GM19372 (cell line): ENCODE data around the gene TMEM185A.
"Not testable (repeated sequence)": the region's sequence is repeated elsewhere in the genome, so short reads cannot be mapped to it uniquely, and the experiment has no call there.

Source experiments
- ATAC-seq: cut with Tn5 transposase; IDR thresholded peaks from one replicate; pipeline ENCODE4 v1.9.1; 2021; ENCODE audit warnings: mild to moderate bottlenecking, low read depth, moderate library complexity; ENCODE audit not compliant: unreplicated experiment

Gene TMEM185A

DNA sequence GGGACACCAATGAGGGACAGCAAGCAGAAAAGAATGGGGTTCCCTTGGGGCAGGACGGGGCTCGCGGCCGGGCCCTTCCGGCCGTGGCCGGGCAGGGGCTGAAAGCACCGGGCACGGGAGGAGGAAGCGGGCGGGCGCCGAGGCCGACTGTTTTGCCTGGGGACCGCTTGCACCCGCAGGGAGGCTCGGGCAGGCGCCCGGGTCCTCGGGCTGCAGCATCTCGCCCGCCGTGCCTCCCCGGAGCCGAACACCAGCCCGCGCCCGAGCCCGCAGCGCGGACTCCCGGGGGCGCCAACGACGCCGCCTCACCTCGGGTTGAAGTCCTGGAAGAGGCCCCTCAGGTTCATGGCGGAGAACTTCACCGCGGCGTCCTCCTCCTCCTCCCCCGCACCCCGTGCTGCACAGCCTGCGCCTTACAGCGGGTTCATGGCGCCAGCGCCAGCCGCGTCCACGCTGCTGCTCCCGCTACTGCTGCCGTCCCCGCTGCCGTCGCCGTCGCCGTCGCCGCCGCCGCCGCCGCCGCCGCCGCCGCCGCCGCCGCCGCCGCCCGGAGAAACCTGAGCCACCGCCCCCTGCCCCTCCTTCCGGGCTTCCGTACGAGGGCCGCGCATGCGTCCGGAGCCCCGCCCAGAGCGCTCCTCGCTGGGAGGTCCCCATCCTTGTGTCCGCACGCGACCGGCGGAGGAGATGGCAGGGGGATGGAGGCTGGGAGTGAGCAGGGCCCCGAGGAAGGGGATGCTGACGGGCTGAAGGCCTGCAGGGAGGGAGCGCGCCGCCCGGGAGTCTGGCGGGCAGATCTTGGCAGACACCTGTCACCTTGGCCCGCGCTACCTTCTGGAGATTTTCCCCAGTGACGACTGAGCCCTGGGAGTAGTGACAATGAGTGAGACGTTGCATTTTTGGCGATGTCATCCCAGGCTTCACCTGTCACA is at the start of gene TMEM185A:
Gene TMEM185A, minus strand, starts transcription at position 559 of the 932 bp plus-strand sequence. Its CDS starts 212 bp downstream, at position 347.
- ATAC-seq: peak; percentile 91

DNA sequence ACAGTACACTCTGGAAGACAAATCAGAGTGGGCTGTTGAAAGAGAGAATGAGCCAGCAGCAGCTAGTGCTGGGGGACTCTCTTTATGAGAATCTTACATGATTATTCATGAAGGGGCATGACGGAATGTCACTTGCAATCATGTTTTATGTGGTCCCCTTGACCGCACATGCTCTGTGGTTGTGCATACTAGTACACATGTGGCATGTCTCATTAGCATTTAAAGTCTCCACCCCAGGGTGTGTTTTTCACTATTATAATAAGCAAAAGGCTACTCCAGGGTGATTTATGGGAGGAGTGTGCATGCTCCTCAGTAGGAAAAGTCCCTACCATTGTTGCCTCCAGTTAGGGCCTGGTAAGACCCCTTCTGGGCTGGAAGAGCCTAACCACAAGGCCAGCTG is 49.6 kb upstream of the TMEM185A start:
- ATAC-seq: no peak

DNA sequence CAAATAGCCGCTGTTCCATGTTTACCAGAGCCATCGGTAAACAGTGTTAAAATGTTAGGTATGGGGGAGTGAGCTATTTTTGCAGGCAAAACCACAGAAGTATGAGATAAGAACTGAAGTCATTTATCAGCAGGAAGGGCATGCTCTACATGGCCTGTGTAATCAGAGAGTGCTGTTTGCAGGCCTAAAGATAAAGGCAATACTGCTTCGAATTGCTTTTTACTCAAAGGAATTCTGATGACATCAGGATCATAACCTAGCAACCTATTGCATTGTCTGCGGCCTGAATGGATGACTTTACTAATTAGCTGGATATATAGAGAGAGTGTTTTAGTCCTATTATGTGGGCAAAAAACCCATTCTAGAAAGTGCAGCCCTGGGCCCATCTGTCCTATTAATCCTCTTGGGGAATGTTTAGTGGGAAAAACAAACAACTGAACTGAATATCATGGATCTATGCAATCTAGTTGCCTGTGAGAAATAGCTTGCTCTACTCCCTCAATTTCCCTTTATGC is 47.6 kb upstream of the TMEM185A start:
- not testable (repeated sequence) for ATAC-seq

DNA sequence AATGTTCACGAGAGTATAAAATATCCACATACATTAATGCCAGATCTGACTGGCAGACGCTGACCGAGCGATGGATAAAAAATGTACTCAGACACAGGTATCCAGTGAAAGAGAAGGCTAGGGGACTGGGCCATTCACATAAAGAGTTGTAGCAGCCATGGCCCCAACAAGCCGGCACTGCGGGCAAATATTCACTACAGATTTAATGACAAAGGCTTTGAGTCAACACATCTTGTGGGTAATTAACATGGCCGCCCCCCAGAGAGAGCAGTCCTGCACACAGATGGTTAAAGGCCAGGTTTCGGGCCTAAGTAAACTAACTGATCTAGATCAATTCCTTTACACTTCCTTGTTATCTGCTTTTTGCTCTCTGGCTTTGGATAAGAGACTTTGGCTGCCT is 44.0 kb upstream of the TMEM185A start:
- not testable (repeated sequence) for ATAC-seq

DNA sequence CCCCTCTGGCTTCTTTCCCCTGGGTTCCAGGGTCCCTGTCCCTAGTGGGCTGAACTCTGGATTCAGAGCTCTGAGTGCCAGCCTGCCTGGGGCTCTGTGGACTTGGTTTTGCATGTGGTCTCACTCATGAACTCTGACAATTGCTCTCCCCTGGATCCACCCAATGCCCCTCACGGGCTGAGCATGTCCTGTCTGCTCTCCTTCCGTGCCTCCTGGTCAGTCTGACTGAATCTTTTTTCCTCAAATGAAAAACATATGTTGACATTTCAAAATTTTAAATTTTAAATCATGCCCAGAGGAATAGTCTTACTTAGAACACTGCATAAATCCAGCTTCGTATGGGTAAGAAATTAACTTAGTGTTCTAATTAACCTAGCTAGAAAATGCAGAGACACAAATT is 43.5 kb upstream of the TMEM185A start:
- ATAC-seq: not testable (repeated sequence)

DNA sequence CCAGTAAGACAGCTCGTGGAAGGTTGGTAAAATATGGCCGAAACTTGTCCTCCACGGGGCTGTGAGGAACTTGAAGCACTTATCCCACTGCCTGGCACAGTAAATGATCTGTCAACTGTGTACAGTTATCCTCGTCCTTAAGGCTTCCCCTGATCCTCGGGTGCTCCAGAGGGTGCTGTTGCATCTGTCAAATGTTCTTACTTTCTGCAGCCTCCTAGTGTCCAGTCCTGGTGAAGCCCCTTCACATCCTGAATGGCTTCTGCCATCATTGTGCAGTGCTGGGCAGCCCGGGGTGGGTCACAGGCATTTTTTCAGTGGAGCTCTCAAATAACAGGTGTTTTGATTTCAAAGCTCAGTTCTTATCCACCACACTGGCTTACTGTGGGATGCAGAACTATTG is 29.0 kb upstream of the TMEM185A start:
- ATAC-seq: not testable (repeated sequence)

DNA sequence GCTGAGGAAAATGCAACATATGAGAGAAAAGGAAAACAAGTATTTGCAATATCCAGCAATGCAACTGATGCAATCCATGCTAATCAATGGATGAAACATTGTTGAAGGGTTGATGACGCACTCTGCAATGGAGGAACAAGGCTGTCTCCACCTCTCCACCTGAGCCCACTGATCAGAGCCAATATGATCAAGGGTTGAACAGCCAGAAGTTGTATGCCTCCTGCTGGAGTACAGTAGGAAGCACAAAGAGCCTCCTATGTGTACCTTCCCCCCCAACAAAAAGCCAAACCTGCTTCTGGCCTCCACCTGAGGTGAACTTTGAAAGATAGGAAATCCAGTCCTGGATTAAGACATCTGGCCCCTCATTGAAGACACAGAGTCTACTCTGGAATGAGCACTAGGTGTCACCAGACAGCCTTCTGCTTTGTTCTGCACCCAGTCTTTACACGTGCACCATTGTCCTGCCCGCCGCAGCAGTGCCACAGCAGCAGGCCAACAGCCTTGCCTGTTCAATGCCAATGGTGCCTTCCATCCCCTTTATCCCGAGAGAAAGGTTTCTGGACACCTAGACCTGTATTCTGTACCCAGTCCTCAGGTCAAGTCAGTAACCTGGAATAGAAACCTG is 24.8 kb upstream of the TMEM185A start:
- ATAC-seq: not testable (repeated sequence)

DNA sequence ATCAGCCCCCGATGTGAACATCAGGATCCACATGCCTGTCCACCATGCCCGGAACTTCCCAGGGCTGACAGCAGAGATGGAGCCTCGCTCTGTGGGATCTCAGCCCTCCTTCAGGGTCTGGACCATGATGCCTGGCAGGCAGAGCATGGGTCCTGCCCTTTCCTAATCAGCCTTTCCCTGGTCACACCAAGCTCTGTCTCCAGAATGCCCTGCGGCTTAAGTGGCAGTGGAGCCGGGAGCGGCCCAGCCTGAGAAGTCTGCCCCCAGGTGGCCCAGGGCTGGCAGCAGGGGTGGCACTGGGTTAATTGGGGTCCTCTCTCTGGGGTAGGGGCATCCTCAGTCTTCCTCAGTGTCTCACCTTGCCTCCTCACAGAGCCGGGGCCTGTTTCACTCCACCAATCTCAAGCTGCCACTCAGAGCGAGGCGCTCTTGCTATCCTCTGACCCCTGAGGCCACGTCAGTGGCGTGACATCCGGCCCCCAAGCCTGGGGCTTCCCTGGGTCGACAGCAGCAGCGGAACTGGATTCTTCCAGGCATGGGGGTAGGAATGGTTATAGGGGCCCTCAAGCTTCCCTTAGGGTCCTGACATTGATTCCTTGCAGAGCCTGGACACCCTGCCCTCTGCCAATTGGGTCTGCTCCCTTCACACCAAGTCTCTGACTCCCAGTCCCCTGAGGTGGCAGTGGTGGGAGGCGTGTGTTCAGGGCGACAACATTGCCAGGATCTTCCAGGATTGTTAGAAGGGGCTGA is 20.8 kb upstream of the TMEM185A start:
- no peak for ATAC-seq

DNA sequence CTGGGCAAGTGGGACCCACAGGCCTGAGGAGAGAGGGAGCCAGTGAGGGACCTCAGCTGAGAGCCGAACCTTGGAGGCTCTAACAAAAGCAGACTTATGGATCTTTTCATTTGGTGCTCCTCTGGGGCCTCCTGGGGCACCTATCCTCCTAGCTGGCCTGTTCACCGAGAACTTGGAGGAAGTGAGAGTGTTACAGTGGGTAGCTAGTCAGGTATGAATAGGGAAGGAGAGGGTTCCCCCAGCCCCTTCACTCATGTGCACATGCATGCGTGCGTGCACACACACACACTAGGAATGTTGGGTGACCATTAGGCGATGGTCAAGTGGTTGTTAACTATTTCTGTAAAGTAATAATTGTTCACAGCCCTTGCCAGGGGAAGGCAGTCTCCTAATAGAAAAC is 18.6 kb upstream of the TMEM185A start:
- ATAC-seq: no peak

DNA sequence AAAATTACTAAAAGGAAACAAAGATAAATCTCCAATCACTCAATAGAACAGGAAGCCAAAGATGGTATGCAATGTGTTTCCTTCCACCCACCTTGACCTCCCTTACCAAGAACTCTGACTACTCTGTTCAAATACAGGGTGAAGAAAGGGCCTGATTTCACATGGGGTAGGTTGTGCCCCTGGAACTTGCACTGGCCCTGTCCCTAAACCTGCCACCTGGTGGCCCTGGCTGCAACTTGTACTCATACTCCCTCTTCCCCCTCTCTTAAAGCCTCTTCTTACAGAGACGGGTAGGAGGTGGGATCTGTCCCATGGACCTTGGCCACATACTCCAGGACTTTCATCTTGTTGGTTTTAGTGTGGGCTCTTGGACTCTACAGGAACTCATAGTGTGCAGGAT is 17.3 kb upstream of the TMEM185A start:
- ATAC-seq: no peak

DNA sequence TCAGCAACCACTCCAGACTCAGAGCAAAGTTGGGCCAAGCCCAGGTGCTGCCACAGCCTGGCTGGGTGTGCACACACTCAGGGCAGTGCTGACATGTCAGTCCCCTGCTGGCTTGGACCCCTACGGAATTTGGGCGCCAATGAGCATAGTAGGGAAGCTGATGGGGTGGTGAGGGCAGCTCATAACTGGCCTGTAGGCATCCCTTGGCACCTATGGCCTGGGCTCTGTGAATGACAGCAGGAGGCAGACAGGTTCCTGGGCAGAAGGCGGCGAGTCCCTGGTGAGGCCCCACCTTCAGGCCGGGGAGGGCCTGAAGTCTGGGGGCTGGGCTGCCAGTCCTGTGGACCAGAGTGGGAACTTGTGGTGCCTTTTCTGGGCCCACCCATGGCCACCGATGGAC is 15.9 kb upstream of the TMEM185A start:
- ATAC-seq: no peak

DNA sequence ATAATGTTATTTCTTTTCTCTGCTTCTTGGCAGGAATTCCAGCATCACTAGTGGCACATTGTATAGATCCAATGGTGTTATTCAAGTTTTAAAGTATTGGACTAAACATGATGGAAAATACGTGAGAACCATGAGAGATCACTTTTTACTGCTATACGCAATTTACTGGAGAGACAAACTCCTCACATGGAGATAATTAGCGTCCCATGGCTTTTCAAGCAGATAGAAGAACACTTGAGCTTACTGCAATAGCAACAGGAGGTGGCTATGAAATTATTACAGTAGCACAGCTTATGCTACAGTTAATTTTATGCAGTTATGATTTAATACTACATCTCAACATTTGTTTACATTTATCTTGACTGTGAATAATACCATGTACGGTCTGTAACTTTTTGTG is 11.9 kb upstream of the TMEM185A start:
- ATAC-seq: no peak

DNA sequence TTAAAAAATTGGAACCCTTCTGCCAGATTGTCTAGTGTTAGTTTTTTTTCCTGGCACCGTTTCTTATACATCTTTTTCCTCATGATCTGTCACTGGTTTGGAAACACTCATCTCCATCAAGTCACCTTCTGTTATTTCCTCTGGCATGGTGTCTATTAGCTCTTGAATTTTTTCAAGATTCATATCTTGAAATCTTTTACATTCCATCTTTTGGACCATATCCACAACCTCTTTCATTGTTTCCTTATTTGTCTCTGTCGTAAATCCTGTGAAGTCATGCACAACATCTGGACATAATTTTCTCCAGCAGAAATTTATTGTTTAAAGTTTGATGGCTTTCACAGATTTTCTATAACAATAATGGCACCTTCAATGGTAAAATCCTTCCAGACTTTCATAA is 10.2 kb upstream of the TMEM185A start:
- no peak for ATAC-seq

DNA sequence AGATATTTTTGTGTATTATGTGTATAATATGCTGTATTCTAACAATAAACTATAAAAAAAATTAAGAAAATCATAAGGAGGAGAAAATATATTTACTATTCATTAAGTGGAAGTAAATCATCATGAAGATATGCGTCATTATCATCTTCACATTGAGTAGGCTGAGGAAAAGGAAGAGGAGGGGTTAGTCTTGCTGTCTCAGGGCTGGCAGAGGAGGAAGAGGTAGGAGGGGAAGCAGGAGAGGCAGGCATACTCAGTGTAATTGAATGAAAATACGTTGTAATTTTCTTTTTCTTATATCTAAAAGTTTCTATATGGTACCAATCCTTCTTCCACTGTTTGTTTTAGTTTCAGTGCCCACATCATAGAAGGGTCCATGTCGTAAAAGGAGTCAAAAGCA is 9.8 kb upstream of the TMEM185A start:
- no peak for ATAC-seq

DNA sequence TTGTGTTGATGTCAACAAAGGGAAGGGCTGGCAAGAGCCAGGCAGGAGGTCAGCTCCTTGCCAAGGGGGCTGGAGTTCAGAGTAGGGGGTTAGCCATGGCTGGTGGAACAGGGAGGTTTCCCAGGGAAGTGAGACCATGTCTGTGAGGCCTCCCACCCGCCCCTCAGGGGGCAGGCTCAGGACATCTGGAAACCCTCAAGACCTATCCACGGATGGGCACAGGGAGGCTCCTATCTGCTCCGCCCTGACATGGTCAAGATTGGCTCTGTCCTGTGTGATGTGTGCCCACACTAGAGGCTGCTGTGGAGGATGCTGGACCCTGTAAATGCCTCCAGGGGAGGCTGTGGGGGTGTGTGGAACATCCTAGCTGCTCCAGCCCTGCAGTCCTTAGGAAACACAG is 8.0 kb upstream of the TMEM185A start:
- ATAC-seq: no peak

DNA sequence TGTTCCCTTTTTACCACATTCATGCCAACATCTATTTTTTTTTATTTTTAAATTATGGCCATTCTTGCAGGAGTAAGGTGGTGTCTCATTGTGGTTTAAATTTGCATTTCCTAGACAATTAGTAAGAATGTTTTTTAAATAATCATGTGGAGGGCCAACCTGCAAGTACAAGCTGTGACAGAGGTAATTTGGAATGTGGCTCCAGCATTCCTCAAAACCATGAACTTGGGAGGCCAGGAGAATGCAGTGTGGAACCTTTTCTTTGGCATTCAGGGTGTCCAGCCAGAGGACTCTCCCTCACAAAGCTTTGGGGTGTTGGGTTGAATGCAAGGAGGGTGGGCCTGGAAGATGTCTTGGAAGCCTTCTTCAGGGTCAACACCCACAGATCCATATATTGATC is 7.3 kb upstream of the TMEM185A start:
- no peak for ATAC-seq

DNA sequence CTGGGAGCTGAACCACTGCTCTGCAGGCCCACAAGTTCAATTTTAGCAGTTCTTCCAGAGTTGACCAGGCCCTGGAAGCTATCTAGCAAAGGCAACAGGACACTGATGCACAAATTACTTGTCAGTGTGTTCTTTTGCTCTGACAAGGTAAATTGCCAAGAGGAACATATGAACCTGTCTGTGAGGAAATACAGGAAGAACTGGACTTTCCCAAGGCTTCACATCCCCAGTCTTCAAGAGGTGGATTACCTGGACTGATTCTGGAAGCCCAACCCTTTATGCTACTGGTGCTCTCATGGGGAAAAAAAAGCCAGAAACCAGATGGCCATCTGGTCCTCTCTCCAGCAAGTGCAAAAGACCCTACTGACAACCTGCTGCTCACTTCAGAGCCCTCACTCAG is 1.9 kb upstream of the TMEM185A start:
- no peak for ATAC-seq

DNA sequence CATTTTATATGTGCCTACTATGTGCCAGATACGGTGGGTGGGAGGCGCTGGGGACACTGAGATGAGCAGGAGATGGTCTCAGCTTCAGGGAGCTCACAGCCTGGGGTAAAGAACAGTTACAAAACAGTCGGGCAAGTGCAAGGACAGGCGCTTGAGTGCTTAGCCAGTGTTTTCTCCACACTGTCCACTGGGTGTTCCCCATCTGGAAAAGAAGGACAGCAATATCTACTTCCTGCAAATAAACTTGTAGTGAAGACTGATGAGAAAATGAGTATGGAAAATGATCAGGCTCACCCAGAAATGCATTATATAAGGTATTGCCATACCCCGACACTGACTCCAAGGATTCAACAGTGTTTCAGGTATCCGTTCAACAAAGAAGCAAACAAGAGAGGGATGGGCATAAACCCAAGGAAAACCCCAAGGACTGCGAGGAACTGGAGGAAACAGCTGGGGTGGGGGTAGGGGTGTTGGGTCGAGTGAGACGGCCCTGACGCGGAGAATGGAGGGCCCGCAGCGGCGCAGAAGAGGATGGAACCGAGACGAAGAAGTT is 835 bp downstream of the TMEM185A start:
- ATAC-seq: no peak

DNA sequence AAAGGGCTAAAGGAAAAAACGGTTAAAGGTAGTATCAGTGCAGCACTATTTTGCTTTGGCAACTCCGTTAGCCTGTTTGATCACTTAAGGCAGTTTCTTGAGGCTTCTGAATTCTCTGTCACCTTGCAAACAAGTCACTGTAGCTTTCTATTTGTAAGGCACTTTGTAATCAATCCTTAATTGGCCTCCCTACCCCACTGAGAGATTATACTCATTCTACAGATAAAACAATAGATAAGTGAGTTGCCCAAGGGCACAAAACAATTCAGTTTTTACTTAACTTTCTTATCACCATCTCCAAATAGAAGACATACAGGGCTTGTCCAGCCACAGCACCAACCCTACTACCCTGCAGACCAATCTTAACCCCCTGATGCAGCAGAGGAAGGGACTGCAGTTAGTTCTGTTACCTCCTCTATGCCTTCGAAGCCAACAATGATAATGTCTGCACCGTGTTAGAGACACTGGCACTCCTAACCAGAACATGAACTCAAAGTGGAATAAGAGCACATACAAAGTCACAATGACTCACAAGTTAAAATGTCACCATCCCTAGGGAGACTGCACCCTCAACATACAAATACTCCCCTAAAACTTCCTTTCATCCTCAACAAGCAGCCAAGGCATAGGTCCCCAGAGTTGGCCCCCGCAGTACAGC is 1.7 kb downstream of the TMEM185A start:
- no peak for ATAC-seq

DNA sequence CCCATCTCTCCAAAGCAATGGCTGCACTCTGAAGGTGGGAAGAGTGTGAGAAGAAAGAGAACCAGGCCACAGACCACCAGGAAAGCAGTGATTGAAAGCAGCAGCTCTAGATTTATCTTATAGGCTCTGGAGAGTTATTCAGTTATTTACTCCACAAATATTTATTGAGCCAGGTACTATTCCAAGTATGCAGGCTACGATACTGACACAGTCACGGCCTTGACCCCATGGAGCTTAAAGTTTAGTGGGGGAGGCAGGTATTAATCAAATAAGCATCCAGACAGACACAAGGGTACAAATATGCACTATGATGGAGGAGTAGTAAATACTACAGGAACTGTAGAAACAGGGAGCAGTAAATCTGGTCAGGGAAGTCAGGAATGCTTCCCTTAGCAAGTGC is 2.8 kb downstream of the TMEM185A start:
- no peak for ATAC-seq
